ENCODE measurements around the gene NOTCH4.
"Not testable (repeated sequence)": the region's sequence is repeated elsewhere in the genome, so short reads cannot be mapped to it uniquely, and the experiment has no call there.

Gene NOTCH4

DNA sequence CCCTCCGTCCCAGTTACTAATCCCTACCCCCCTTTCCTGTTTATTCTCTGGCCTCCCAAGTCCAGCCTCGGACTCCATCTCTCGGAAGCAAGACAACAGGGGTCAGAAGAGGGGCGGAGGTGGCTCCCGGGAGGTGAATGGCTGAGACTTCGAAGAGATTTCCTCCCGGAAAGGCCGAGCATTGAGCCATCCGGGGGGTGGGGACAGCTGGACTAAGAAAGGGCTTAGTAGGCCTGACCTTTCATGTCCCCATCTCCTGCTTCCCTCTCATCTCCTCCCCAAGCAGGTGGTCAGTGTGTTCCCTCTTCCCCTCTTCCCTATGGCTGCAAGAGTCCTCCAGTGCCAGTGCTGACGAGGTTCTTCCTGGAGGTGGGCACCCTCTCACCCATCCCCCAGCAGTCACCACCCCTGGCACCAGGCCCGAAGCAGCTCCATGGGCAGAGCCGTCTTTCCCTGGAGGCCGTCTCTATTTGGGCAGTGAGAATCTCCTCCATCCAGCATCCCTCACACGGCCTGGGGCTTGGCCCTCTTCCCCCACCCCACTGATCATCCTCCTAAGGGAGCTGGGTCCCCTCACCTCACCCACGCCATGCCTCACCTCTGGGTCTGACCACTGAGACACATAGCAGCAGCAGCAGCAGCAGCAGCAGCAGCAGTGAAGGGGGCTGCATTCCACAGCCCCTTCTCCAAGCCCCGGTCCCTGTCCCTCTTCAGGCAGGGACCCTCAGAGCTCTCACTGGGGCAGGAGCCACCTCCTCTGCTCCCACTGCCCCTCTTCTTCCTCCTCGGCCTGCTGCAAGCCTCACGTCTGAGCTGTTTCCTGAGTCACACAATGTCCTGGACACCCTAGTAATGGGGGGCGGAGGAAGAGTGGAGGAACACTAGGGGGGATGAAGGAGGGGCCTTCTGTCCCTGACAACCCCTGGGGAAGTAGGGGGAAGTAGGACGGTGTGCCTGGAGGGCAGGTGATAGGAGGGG lies at the start of gene NOTCH4:
TSS of gene NOTCH4 (minus strand) at position 810 of the 978 bp plus-strand sequence. CDS start at position 671, 139 bp downstream.
- no peak for DNase-seq

DNA sequence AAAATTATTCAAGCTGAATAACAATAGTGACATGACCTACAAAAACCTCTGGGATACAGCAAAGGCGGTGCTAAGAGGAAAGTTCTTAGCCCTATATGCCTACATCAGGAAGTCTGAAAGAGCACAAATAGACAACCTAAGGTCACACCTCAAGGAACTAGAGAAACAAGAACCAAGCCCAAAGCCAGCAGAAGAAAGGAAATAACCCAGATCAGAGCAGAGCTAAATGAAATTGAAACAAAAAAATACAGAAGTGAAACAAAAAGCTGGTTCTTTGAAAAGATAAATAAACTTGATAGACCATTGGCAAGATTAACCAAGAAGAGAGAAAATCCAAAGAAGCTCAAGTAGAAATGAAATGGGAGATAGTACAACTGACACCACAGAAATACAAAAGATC lies 47.6 kb upstream of the NOTCH4 start:
- no peak for DNase-seq

DNA sequence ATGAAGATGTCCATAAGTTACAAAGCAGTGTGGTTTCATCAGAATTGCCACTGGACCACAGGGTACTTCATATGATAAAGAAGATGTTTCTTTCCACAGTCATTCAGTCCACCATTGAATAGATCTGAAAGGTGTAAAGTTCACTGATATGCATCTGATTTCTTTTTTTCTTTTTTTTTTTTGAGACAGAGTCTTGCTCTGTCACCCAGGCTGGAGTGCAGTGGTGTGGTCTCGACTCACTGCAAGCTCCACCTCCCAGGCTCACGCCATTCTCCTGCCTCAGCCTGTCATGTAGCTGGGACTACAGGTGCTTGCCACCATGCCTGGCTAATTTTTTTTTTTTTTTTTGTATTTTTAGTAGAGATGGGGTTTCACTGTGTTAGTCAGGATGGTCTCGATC lies 44.6 kb upstream of the NOTCH4 start:
- not testable (repeated sequence) for DNase-seq

DNA sequence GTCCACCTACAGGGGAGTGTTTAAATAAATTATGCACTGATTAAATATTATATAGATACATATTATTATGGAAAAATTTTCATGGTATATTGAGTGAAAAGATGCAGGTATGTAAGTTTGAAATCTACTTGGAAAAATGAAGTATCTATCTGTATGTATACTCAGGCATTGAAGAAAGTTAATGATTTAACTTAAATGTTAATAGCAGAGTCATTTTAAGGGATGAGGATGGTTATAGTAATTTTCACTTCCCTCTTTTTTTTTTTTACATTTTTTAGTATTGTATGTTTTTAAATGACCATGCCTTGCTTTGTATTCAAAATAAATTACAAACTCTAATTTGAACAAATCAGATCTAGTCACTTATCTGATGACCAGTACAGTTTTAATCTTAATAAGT lies 43.2 kb upstream of the NOTCH4 start:
- DNase-seq, result no peak

DNA sequence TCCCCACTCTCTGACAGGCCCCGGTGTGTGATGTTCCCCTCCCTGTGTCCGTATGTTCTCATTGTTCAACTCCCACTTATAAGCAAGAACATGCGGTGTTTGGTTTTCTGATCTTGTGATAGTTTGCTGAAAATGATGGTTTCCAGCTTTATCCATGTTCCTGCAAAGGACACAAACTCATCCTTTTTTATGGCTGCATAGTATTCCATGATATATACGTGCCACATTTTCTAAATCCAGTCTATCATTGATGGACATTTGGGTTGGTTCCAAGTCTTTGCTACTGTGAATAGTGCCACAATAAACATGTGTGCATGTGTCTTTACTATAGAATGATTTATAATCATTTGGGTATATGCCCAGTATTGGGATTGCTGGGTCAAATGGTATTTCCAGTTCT lies 33.4 kb upstream of the NOTCH4 start:
- not testable (repeated sequence) for DNase-seq

DNA sequence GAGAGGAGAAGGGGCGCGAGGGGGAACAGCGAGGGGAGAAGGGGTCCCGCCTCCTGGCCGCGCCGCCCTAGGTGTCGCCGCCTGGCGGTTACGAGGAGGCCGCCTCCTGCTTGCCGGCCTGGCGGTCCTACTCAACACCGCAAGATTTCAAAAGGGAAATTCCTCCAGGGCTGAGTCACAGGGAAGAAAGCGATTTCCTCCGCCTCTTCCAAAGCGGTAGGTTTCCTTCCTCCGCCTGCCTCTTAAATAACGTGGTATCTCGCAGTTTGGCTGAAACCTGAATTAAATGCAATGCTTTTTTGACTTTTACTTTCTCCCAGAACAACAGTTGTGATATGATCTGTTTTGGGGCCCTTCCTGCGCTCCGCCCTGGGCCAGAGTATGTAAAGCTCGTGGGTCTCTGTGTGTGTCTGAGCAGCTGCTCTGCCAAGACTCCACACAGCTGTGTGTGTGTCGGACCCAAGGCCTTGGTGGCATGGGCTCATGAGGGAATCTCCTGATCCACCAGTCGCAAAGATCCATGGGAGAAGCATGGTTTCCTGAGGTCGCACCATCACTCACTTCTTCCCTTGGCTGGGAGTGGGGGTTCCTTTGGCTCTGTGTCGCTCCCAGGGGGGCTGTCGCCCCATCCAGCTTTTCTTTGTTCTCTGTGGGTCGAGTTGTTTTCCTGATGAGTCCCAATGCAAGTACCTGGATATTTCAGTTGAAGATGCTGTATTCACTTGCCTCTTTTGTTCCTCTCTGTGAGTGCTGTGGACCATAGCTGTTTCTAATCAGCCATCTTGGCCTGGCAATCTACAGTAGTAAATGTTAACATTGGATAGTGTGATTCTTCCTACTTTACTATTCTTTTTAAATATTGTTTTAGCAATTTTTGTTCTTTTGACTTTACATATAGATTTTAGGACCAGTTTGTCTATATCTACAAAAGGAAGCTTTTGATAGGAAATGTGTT lies 31.6 kb upstream of the NOTCH4 start:
- no peak for DNase-seq

DNA sequence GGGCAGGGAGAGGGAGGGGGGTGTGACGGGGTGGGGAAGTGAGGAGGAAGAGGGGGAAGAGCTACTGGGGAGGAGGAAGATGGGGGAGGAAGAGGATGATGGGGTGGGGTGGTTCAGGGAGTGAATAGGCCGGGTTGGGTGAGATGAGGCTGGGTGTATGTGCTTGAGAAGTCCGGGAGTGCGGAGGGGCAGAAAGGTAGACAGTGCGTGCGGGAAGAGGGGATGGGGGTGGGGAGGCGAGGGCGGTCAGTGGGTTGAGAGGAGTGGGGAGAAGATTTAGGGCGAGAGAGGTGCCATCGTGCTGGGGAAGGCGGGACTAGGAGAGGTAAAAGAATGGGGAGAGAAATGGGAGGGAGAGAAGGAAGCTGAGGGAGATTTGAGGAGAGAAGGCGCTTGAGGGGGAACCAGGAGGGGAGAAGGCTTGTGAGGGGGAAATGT lies 30.9 kb upstream of the NOTCH4 start:
- no peak for DNase-seq

DNA sequence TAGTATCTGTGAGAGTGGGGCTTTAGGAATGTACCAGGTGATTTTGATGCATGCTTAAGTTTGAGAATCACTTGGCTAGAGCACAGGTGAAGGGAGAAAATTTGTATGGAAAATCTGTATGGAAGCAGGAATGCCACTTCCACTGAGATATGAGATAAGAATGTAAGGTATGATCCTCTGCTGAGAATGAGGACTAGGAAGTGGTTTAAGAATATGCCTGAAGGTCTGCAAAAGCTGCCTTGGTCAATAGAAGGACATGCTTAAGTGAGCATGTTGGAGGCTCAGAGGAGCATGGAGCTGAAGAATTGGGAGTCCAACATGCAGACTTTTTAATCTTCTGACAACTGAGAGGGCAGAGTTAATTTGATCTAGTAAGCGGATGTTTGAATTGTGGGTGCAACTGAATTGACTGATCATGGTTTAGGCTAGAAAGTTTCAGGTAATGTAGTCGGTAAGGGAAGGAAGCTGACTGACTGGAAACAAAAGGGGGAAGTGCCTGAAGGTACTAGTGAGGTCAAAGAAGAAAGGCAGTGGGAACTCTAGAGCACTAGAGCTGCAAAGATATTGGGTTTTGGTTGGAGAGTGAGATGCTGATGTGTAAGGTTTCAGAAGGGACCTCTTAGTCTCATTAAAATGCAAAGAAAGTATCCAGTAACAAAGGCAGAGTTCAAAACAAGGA lies 28.6 kb upstream of the NOTCH4 start:
- DNase-seq, result no peak

DNA sequence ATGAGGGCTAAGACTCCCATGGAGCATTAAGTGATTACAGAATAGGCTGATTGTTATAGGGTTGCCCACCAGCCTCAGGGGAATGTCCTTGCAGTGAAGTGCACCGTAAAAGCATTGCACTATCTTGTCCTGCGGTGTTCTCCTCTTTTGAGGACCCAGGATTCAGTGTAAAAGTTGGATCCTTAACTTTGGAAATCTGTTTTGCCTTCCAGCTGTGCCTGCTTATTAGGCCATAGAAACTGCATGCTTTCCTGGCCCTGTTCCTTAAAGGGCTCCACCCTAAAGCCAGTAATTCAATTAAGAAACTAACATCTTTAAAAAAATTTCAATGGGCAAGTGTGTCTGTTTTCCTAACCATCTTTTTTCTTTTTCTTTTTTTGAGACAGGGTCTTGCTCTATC lies 25.4 kb upstream of the NOTCH4 start:
- no peak for DNase-seq

DNA sequence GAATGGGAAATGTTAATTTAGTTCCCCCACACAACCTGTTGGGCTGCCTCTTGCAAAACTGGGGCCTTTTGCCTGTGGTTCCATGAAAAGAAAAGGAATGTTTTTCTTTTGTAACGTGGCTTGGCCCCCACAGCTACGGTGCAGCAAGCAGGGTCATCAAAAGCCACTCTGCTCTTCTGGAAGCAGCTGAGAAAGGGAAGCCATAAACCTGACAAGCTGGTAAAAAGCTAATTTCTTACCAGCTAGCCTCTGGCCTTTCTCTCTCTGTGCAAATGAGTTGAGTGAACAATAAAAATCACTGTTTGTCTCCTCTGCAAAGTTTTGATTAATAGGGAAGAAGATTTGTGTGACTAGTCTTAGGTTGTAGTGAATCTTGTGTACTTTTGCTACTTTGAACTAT lies 23.5 kb upstream of the NOTCH4 start:
- DNase-seq, result no peak

DNA sequence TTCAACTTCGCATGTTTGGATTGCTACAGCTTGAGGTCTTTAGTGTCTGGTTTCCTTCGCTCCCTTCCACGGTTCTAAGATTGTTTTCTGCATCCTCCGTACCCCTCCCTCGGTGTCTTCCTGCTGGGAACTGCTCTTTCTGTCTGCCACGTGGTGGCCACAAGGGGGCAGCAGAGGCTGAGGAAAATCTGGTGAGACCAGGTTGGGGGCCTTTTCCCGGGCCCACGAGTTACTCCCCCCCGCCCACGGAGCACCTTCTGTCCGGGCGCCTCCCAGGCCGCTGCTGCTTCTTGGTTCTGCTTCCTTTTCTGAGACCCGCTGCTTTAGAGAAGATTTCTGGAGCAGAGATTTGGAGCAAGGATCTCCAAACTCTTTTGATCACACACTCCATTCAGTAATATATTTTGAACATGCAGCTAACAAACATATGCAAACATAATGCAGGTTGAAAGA lies 21.1 kb upstream of the NOTCH4 start:
- DNase-seq, result peak; percentile 26 to 64

DNA sequence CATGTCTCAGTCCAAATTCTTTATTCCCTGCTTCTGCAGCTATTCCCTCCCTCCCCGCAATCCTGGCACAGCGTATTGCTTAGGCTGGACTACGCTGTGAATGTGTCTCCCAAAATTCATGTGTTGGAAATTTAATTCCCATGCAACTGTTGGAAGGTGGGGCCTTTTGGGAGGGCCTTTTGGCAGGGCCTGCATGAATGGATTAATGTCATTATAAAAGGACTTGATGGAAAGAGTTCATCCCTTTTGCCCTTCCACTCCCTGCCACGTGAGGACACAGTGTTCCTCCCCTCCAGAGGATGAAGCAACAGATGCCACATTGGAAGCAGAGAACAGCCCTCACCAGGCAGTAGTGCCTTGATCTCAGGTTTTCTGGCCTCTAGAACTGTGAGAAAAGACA lies 20.4 kb upstream of the NOTCH4 start:
- peak in 1 of 2 experiments; percentile 14 for DNase-seq

DNA sequence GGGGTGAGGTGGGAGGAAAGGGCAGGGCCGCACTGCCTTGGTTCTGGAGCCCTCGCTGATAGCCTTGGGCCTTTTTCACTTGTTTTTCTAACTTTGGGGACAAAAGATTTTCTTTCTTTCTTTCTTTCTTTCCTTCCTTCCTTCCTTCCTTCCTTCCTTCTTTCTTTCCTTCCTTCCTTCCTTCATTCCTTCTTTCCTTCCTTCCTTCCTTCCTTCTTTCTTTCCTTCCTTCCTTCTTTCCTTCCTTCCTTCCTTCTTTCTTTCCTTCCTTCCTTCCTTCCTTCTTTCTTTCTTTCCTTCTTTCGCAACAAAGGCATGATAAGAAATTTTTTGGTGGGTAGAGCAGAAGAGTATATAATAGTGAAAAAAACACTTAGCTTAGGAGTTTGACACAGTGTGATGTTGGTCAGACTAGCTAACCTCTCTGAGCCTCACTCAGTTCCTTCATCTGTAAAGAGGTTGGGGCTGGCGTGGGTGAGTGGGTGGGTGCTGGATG lies 18.5 kb upstream of the NOTCH4 start:
- DNase-seq, result not testable (repeated sequence)

DNA sequence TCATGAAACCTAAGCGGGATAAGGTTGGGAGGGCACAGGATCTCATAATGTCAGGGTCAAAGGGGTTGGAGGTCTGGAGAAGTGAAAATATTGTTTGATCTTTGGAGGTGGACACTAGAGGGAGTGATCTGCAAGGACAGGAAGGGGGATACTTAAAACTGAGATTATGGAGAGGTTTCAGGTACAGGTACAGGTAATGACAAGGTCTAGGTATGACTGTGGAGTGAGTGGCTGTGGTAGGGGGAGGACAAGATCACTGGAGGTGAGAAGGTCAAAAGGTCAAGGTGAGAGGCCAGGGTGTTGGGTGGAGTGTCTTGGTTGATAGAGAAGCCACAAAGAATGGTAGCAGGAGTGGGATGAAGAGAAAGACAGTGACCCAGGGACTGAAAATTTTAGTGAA lies 16.8 kb upstream of the NOTCH4 start:
- no peak for DNase-seq

DNA sequence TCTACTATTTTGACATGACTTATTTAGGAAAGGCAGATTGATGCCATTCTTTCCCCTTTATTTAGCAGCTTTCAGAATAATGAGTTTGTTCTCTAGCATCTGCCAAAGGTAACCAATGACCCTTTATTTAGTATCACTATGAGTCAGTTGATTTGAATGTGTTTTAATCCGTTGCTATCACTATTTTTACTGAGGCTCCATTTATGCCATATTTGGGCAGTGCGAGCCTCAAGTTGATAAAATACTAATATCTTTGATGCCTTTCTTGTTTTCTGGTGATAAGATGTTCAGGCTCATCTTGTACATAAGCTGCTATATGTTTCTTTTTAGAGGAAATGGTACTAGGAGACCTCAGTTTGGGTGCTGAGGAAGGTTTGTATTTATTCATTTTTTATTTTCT lies 15.6 kb upstream of the NOTCH4 start:
- DNase-seq, result no peak

DNA sequence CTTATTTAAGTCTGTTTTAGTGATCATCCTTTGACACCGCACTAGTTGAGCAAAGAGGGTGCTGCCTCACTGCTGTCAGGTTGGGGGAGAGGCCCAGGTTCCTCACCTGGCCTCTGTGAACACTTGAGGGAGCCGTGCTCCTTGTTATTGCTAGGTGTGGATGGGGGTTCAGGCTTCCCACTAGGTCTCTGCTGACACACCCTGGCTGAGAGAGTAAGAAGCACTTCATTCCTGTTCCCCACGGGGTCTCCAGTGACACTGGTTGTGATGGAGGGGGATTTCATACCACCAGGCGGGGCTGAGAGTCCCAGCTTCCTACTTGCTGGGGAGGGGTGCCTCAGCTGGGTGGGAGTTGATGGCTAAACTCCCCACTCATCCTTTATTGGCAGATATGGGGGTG lies 11.1 kb upstream of the NOTCH4 start:
- DNase-seq, result no peak

DNA sequence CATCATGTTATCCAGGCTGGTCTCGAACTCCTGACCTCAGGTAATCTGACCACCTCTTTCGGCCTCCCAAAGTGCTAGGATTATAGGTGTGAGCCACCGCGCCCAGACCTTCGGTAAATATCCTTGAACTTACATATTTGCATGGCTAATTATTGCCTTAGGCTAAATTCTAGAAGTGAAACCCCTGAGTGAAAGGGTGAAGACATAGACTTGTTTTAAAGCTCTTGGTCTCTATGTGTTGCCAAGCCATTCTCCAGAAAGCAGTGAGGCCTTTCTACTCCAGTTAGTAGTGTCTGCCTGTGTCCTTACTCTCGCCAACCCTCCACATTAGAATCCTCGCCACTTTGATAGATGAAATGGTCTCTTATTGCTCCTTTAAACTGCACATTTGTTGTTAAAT lies 2.6 kb upstream of the NOTCH4 start:
- DNase-seq, result no peak

DNA sequence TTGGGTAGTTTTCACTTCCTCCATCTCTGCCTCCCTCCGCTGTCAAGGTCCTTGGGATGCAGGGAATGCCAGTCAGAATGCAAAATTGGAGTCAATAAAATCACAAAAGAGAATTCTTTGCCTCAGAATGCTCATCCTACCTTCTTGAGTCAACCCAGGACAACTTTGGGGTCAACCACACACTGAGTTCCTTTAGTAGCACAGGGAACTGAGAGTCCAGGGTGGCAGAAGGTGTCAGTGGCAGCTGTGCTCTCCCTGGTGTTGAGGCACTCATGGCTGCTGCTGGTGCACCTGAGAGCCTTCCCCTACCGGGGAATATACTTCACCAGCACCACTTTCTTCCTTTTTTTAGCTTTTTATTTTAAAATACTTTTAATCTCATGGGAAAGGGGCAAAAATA lies 829 bp upstream of the NOTCH4 start:
- DNase-seq, result no peak

DNA sequence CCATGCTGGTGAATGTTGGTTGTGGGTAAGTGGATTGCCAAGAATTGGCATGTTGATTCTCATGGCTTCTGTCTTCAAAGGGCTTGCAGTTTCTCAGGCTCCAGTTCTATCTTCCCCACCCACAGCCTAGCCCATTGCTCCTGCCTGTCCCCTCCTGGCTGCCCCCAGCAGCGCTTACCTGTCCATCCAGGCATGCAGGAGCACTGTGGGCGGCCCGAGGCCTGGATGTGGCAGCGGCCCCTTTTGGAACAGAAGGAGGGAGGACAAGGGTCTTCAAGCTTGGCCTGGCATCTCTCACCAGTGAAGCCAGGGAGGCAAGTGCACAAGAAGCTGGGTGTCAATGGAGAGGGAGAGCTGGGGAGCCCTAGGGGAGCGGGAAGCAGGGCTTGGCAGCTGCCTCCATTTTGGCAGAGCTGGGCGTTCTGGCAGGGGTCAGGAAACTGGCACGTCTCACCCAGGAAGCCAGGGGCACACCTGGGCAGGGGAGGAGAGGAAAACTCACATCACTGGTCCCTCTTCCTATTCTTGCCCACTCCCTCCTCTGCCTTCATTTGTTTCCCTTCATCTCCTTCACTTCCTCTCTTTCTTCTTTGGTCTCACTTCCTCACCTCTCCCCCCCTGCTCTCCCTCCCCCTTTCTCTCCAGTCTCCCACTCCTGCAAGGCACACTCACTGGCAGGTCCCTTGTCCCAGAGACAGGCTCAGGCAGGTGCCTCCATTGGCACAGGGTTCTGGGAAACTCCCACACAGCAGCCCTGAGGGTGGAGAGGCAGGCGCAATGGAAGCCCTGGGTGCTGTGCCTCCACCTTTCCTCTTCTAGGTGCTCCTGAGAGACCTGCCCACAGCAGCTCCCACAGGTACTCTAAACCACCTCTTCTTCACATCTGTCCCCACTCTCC lies 1.3 kb downstream of the NOTCH4 start:
- no peak for DNase-seq

DNA sequence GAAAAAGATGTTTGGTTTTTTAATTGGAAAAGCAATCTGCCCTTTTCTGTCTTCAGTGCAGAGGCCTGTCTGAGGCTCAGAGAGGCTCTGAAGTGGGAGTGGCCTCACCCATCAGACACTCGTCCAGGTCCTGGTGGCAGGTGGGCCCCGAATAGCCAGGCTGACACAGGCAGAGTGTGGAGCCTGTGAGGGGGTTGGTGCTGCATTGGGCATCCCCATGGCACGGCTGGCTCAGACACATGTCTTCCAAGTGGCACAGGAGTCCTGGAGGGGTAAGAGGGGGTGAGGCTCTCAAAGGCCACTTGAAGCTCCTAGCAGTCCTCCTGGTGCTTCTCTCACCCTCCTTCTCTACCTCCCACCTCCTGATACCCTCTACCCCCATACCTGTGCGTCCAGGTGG lies 3.8 kb downstream of the NOTCH4 start:
- no peak for DNase-seq

DNA sequence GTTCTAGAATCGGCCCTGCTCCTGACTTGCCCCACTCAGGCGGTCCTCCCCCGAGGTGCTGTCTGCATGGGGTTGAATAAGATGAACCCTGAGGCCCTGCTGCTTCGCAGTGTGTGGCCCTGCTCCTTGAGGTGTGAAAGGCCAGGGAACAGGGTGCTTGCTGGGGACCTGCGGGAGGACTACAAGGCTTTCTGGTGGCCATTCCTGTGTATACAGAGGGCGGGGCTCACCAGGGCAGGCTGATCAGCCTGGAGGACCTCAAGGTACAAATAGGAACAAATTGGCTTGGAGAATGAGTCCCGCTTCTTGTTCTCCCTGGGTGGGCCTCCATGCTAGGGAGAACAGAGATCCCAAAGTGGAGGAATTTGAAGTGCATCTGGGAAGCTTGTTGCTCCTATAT lies 5.7 kb downstream of the NOTCH4 start:
- DNase-seq, result no peak

DNA sequence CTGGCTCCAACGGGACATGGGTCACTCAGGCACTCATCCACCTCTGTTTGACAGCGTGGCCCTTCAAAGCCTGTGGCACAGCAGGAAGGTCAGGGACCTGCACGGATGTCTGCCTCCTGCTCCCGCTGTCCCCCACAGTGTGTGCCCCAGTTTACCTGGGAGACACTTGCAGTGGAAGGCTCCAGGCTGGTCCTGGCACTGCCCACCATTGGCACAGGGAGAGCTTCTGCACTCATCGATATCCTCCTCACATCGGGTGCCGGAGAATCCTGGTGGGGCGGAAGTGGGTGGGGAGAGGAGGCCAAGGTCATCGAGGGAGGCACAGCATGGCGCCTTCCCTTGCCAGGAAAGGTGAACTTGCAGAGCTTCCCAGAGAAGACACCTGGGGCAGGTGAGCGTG lies 6.9 kb downstream of the NOTCH4 start:
- DNase-seq, result no peak

Measured in NCI-H524 (cell line).